NCI-H187 (cell line): Measurements from ENCODE around the gene AFMID.
"Not testable (repeated sequence)": the region's sequence is repeated elsewhere in the genome, so short reads cannot be mapped to it uniquely, and the experiment has no call there.

Source experiments
- DNase-seq, 2 experiments: peaks; one replicate each; lab custom pipeline; 2025; lab: John Stamatoyannopoulos, UW

The AFMID gene

DNA sequence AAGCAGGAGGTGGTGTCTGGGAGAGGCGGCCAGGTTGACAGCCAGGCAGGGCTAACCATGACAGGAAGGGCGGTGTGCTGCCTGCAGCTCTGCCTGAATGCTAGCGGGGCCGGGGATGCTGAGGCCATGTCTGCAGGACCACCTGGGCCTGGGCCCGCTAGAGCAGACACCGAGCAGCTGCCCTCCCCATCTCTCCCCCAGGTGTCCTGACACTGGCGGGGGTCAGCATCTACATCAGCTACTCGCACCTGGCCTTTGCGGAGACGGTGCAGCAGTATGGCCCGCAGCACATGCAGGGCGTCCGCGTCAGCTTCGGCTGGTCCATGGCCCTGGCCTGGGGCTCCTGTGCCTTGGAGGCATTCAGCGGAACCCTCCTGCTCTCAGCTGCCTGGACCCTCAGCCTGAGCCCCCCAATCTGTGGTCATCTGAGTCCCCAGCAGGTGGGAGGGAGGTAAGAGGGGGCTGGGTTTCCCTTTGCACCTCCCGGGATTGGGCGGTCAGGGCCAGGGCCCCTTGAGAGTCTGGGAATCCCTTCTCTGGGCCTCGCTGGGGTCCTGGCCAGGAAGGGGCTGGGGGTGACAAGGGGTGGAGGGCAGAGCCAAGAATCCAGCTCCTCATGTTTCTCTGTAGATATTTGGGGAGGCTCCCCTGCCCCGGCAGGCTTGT, 51.8 kb downstream of the AFMID start:
- no peak for DNase-seq

DNA sequence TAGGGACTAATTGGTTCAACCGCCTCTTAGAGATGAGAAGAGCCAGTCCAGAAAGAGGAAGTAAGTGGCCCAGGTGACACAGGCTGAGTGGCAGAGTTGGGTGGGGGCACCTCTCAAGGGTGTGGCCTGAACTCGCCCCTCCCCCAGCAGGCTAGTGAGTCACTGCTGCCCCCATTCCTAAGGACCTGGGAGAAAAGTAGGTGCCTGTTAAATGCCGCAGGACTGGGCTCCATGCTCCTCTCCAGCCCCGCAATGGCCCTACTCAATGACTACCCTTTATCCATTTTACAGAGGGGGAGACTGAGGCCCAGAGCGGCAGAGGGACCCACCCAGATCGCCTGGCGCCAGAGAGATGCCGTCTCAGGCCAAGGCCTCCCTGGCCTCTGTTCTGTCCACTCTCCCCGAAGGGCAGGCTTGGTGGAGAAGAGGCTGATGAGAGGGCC, 52.3 kb downstream of the AFMID start:
- DNase-seq = no peak

- no peak for DNase-seq
Observed at GRCh38 chr17:78240012-78240655, 53.0 kb downstream of the AFMID start.

- DNase-seq = no peak
Observed at GRCh38 chr17:78240839-78241238, 53.7 kb downstream of the AFMID start.

DNA sequence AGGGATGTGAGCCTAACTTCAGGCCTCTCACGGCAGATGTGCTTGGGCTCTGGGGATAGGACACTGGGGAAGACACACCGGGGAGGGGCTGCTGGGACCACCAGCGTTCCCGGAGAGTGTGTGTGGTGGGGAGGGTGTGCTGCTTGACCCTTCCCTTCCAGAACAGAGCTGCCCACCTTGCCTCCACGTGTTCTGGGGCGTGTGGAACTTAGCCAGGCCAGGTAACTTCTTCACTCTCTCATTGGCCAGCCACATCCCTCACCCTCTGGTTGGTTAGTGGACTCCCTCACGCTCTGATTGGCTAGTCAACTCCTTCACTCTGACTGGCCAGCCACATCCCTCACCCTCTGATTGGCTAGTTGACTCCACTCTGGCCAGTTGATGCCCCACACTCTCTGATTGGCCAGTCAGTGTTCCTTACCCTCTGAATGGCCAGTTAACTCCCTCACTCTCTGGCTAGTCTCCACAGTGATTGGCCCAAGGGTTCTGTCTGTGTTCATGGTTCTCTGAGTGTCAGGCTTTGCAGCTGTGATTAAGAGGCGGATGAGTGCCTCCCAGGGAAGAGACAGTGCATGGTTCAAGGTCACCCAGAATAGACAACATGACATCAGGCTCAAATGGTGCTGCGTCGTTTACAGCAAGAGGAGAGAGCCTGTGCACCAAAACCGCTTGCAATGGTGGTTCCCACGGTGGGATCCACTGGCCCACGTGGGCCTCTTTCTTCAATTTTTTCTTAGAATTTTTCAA, 54.3 kb downstream of the AFMID start:
- no peak for DNase-seq

DNA sequence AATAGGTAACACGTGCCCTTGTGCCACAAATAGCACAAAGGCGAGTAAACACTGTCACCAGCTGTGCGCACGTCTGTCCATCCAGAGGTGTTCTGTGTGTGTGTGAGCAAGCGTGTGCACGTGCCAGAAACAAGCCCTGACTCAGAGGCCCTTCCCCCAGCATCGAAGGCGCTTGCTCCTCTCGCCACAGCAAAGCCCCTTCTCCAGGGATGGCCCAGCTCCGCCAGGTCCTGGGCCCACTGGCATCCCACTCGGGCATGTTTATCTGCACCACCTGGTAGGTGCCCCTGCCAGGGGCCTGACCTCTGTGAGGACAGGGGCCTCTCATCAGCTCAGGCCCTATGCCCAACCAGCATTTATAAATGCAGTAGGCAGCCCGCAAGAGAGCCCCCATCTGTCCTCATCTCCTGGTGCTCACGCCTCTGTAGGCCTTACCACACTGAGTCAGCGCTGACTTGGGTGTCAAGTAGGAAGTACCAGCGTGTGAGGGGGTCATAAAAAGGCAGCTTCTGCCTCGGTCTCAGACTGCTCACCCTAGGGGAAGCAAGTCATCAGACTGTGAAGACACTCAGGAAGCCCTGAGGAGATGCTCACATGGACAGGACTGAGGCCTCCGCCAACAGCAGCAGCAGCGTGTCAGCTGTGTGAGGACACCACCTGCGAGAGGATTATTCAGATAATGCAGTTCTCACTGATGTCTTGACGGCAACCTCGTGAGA, 55.0 kb downstream of the AFMID start:
- DNase-seq = no peak

DNA sequence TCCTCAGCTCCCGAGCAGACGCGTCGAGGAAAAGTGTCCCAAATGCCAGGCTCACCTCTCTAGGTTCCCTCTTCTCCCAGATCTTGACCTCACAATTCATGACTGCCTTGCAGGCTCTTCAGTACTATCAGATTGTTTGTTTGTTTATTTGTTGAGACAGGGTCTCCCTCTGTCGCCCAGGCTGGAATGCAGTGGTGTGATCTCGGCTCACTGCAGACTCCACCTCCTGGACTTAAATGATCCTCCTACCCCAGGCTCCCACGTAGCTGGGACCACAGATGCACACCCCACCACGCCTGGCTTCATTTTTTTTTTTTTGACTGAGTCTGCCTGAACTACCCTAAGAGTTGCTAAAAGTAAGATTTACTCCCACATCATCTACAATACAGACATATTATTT, 60.1 kb downstream of the AFMID start:
- DNase-seq = no peak

DNA sequence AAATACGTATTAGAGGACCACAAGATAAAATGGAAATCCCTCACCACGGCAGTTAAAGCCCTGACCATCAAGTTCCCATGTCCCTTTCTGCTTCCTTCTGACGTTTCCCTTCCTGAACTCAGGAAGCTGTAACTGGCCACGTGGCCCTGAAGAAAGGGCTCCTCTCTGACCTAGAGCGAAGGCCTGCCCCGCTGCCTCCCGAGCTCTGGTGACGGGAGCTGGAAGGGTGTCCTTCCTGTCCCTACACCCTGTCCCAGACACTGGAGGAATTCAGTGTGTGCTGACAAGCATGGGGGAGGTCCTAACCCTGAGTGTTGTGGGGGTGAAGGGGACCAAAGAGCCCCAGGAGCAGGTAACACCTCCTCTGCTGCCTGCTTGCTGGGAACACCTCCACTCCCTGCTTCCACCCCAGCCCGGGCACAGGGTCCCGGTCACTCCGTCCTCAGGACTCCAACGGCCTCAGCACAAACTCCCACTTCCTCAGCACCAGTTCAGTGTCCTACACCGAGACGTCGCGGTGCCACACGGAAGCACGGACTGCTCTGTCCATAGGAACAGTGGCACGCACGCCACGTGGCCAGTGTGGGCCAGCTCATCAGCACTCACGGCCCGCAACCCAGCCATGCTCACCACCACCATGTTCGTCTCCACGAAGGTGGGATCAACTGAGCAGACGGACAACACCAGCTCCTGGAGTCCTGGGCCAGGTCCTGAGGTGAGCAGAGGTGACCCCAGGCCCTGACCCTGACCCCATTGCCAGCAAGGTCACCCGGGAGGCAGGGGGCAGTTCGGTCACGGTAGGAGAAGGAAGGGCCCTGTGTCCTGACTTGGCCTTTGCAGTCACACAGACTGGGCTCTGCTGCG, 61.1 kb downstream of the AFMID start:
- DNase-seq = no peak

DNA sequence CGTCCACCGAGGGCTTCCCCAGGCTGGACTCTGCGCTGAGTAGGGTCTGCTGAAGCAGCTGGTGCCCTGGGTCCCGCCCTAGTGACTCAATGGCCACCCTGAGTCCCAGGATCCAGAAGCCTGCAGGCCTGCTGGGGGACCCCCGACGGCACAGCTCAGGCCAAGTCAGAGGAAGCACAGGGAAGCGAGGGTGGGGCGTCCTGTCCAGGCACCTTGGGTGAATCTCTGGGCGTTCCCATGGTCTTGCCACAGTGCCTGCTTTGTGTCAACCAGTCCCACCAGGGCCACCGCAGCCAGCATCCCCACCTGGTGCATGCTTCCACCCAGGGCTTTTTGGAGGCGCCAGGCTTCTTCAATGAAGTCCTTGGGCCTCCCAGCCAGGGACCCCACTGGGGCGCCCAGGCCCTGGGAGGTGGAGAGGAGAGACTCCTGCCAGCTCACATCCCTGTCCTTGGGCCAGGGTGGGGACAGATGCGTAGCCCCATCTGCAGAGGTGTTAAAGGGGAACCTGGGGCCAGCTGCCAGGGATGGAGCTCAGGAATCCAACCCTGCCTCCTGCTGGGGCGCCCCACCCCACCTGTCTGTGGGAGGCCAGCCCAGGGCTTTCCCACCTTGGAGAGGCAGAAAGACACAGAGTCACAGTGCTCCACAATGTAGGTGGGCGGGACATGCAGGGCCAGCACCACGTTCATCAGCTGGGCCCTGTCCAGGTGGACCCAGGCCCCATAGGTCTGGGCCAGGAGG, 62.1 kb downstream of the AFMID start:
- no peak for DNase-seq

DNA sequence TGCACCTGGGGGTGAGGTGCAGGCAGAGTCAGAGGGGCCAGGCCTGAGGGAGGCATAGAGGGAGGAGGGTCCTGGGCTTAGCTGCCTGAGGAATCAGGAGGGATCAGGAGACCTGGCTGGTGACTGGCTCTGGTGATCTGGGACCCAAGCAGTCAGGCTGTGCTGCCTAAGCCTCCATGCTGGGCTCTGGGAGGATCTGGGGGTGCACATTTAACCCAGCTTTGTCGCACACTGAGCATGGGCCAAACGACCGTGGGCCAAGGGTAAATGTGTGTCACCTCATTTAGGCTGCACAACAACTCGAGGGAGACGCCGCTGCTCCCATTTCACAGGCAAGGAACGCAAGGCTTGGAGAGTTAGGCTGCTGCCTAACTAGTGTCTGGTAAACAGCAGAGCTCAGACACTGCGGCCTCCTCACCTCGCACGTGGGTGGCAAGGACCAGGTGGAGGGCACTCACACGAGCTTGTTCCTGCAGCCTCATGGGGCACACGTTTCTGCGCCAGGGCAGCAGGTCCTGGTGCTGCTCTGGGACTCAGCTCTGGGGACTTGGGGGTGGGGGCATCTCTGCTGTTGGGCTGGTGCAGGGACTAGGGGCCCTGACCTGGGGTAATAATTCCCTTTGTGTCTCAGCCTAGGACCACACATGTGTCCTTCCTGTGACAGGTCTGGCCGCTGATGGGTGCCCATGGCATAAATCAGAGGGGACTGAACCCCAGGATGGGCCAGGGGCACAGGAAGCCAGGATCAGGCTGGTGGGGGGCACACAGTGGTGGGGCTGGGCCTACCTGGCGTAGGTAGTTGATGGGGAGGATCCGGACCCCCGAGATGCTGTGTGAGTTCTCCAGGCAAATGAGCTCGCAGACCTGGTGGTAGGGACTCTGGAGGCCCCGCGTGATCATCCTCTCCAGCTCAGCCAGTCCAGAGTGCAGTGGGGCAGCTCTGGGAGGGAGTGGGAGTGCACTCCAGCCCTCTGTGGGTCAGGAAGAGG, 63.0 kb downstream of the AFMID start:
- no peak for DNase-seq

DNA sequence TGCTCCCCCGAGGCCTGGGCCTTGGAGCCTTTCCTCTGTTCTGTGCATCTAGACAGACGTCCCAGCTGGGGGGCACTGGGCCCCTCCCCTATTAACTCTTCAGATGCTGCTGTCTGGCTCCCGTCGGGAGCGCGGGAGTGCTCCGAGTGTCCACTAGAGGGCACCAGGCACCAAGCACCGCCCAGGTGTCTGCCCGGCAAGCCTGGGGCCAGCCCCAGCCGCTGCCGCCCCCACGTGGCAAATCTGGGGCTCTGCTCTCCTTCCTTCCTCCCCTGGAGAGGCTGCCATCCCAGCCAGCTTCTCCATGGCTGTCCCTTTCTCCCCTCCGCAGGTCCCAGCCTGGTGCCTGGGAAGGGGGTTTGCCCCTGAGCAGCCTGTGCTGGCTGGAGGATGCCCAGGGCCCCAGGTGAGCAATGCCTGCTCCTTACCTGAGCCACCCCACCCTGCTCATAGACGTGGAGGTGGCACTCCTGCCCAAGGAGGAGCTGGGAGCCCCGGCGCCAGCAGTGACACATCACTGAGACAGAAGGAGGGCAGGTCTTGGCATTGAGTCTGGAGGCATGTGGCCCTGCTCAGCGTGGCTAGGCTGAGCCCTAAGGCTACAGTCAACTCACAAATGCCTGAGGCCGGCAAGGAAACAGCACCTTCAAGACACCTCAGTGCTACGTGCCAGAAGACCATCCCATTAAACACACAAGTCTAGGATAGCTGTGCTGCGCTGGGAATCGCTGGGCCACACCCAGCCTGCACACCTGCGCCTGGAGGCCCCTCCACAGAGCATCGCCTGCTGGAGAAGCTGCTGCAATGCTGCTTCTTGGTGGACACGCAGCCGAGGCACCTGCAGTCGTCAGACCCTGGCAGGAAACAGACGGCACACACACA, 64.0 kb downstream of the AFMID start:
- peak; percentile 55 to 62 for DNase-seq

GRCh38 chr17:78251773-78252103, 64.6 kb downstream of the AFMID start:
- no peak for DNase-seq

DNA sequence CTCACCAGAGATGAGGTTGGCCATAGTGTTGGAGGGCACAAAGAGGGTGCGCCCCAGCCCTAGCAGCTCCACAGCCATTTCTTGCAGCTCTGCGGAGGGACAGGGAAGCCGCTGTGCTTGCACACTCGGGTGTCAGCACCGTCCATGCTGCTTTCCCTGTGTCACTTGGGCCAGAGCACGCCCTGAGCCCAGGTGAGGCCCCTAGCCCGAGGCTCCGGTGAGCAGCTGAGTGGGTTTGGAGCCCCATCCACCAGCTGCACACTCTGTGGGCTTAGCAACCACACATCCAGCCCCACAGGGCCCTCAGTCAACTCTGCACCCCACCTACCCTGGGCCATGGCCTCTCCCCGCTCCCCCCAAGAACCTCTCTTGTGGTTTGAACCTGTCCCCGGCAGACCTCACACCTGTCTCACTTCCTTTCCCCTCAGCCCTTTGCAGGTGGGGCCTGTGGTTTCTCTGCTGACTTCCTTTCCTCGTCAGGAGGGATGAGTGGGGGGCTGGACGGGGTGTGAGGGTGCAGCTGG, 65.0 kb downstream of the AFMID start:
- no peak for DNase-seq

GRCh38 chr17:78252701-78253635, 65.8 kb downstream of the AFMID start:
- no peak for DNase-seq

GRCh38 chr17:78253636-78253945, 66.4 kb downstream of the AFMID start:
- not testable (repeated sequence) for DNase-seq

GRCh38 chr17:78253946-78254672, 66.9 kb downstream of the AFMID start:
- DNase-seq = peak; percentile 56 to 65
